Inflammatory macrophage treated with lipopolysaccharide for 1 hour (primary cell): ENCODE measurements around the gene TGFB2.
"Not testable (repeated sequence)": the region's sequence is repeated elsewhere in the genome, so short reads cannot be mapped to it uniquely, and the experiment has no call there.

ENCODE experiments used
- DNase-seq, 2 donors: peaks; one replicate each; pipeline ENCODE4 v3.0.0-alpha.2; 2020 to 2022

TGFB2 gene

DNA sequence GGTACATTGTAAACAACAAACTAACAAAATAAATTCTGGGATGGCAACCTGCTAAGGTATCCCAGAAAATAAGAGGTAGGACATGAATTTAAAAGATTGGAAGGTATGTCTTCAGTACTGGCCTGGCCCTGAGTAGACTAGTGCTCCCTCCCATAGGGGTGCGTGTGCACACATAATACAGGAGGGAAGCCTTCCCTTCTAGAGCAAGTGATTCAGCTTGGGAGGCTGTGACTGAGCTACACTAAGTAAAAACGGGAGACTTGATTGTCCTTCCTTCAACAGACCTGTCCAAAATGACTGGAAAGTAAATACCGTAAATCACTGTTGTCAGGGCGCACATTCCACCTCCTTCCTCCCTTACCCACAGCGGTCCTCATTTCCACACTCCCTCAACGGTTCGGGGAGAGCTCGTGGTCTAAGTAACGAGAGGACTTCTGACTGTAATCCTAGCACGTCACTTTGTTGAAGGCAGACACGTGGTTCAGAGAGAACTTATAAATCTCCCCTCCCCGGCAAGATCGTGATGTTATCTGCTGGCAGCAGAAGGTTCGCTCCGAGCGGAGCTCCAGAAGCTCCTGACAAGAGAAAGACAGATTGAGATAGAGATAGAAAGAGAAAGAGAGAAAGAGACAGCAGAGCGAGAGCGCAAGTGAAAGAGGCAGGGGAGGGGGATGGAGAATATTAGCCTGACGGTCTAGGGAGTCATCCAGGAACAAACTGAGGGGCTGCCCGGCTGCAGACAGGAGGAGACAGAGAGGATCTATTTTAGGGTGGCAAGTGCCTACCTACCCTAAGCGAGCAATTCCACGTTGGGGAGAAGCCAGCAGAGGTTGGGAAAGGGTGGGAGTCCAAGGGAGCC is at the start of gene TGFB2:
TSS of gene TGFB2 (plus strand) at position 523 of the 859 bp plus-strand sequence. CDS start 1,366 bp downstream, outside the sequence.
- DNase-seq, result peak; percentile 32 to 51

DNA sequence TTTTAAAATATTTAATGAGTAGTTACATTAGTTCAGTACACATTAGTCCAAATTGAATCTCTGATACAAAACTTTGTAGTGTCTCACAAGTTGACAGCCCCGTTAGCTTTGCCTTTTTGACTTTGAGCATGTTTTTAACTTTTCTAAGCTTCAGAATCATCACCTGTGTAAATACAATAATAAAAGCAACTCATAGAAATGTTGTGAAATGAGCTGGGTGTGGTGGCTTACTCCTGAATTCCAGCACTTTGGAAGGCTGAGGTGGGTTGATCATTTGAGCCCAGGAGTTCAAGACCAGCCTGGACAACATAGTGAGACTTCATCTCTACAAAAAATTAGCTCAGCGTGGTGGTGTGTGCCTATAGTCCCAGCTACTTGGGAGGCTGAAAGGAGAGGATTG is 49.0 kb upstream of the TGFB2 start:
- no peak for DNase-seq

DNA sequence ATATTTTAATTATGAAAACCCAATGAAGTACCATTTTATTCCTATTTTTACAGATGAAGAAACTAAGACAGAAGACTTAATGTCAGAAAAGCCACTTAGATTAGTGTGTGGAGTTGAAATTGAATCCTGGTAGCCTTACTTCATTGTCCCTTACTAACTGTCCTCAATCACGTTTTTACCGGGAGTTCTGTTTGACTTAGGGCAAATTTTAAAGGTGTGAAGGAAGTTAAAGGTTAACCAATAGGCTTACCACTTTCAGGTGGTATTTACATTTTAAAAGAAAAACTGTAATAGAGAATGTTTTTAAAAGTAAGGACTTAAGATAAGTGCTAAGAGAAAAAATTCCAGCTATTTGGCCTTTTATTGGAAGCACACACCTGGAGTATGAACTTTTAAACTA is 47.7 kb upstream of the TGFB2 start:
- no peak for DNase-seq

DNA sequence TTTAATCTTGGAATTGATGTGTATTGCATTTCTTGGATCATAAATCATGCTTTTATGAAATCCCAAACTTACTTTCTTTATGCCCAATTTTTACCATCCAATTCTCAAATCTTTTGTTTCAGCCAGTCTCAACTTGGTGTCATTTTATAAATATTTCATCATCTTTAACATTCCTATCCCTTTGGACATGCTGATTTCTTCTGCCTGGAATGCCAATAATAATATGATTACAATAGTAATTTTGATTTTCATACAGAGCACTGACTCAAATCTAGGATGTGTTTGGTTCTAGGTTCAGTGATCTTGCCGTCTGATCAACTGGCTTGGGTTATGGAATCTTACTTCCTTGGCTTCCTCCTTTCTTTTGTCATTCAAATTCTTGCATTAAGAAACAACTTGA is 47.3 kb upstream of the TGFB2 start:
- DNase-seq, result no peak

DNA sequence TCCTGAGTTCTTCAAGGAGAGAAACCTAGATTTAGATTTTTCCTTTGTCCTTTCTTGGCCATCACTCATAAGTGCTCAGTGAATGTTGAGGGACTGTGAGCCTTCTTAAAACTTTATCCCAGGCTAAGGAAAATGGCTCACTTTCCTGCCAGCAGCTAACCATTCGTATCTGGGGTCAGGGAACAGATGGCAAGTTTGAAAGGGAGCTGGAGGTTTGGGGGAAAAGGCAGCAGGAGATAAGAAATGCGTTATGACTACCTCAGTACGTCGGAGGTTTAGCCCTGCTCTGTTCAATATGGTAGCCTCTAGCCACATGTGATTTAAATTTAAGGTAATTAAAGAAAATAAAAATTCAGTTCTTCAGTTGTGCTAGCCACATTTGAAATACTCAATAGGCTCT is 46.7 kb upstream of the TGFB2 start:
- no peak for DNase-seq

DNA sequence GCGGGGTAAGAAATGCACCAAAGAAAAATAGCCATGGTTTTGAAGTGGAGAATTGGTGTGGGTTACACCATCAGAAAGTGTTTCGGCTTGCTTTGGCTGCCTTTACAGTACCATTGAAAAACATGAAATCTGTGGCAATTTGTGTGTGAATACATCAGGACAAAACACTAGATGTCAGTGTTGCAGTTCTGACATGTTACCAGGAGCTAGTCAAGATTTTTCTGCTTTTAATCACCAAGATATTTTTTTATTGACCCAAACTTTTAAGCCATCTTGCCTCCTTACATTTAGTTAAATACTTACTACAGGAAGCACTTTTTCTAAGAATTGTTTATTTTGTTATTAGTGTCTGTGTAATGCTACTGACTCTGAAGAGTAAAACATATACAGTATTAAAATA is 45.7 kb upstream of the TGFB2 start:
- DNase-seq, result no peak

DNA sequence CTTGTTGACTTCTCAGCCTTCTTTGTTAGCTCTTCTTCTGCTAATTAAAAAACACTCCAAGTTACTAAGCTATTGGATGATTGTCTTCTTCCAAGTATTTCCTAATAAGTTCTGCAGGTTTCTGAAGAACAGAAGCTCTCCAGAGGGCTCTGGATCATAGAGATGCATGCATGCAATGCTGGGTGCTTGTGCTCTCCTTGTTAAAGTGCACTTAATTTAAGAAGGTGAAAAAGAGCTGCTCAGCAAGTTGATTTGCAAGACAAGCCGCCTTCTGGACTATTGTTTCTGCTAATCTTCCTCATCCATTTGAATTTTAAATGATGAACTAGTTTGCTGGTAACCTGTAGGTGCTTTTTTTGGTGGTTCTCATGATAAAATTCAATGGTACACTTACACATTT is 43.9 kb upstream of the TGFB2 start:
- no peak for DNase-seq

DNA sequence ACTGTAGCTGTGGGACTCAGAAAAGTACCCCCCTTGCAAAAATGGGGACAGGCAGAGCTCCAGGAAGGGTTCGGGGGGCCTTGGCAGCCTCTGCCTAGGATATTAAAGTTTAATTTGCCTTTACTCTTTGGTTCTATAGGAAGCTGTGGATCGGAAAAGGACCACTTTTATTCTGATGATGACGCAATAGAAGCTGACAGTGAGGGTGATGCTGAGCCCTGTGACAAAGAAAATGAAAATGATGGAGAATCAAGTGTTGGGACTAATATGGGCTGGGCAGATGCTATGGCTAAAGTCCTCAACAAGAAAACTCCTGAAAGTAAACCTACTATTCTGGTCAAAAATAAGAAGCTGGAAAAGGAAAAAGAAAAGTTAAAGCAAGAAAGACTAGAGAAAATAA is 43.0 kb upstream of the TGFB2 start:
- no peak for DNase-seq

DNA sequence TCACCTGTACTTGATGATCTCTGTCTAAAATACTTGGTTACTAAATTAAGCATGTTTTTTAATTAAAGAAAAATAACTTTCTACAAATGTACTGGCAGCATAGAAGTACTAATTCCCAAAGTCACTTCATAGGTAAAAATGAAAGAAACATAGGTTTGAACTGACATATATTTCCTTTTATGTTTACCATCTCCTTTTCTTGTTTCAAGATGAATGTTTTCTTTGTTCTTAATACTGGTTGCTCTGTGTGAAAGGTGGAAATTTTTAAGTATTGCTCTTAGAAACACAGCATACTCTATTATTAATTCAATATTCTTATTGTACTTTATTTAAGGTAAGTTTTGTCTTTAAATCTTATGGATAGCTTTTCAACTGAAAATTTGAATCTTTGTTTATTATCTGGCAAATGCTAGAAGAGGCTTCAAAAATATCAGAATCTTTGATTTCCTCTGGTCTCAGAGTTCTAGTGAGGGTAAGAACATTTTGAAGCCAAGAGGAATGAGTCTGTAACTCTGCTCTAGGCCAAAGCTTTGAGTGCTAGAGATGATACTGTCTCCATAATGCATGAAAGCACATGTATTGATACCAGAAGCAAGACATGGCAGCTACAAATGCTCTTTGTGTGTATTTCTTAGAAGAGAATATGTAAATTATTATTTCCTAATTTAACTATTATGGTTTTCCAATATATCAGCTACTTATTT is 41.8 kb upstream of the TGFB2 start:
- DNase-seq, result no peak

DNA sequence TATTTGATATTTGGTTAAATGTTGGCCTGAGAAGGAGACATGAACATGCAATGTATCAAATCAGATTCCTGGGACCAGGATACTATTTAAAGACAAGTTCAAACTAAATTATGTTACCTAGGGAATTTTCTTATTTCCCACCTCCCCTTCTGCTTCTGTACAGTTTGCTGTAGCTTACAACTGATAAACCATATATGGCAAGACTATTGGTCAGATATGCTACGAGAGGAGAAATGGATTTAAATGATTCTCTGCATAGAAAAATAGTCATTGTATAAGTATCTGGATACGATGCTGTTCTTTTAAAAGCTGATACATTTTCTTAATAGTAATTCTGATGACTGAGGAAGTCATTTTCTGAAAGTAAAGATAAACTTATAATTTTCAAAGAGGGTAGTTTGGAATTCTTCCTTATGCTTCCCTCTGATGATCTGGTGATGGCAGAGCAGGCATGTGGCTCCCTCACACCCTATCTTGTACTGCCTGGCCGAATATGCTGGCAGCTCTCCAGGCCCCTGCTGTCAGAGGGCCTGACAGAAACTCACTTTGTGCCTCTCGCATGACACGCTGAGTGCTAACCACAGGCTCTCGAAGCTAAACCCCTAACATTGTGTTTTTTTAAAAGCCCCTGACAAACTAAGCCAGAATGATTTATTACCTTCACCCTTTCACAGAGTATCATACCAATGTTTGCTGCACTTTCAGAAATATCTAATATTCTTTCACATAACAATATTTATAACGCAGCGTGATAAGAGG is 40.7 kb upstream of the TGFB2 start:
- DNase-seq, result no peak

DNA sequence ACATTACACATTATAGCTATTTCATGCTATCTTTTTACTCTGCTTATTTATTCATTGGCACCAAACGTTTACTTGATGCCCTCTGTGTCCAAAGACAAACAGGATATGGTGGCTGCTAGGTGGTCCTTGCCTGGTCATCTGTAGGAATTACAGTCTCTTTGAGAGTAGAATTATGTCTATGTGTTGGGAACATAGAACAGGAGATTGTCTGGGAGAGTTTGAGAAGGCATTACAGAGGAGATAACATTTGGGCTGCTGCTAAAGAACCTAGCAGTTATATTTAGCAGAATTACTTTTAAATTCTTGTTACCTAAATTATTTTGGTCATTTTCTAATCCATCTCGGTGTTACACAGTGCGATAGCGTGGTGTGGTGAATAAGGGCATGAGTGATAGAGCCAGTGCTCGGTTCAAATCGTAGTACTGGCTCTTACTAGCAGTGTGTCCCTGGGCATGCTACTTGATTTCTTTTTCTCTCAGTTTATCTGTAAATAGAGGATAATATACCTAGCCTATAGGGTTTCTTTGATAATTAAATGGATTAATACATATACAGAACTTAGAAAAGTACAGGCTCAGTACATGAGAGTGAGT is 39.6 kb upstream of the TGFB2 start:
- no peak for DNase-seq

DNA sequence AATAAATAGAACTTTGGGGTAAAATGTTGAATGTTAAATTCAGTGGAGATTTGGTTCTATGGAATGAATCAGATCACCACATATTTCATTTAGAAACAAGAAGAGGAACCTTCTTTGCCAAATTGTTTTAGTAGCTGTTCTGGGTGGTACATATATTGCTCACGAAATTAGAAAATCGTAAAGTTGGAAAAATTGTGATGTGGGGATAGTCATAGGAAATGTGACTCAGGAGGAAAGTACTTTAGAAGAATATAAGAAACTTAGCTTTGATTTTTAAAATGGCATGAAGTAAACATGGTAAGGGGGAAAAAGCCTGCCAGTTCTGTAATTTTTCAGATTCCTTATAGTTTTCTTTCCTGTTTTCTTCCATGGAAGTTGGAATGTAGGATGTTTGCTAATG is 32.6 kb upstream of the TGFB2 start:
- no peak for DNase-seq

DNA sequence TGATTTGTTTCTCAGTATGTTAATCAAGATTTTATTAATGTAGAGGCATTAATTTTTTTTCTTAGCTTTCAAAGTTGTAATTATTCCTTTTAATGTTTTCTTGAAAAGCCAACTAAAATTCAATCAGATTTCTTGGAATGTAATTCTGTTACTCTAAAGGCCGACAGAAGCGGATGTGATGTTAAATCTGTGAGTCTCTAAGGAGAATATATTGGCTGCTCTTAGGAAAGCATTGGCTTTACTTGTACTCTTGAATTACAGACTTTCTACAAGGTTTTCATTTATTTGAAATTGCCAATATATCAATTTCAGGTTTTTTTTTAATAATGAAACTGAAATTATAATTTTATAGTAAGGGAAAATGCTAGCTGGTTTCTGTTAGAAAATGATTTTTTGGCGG is 30.8 kb upstream of the TGFB2 start:
- no peak for DNase-seq

DNA sequence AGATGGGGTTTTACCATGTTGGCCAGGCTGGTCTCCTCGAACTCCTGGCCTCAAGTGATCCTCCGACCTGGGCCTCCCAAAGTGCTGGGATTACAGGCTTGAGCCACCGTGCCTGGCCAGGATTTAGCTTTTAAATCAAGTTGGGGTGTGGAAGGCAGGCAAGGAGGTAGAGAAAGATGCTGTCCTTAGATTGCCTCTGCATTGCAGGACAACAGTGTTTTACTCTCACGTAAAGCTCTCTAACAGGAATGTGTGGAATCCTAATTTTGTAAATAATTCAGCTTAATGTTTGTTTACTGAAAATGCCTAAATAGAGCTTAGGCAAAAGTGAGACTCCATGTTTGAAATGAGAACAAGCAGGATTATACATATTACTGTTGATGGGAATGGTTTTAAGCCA is 29.5 kb upstream of the TGFB2 start:
- DNase-seq, result no peak

DNA sequence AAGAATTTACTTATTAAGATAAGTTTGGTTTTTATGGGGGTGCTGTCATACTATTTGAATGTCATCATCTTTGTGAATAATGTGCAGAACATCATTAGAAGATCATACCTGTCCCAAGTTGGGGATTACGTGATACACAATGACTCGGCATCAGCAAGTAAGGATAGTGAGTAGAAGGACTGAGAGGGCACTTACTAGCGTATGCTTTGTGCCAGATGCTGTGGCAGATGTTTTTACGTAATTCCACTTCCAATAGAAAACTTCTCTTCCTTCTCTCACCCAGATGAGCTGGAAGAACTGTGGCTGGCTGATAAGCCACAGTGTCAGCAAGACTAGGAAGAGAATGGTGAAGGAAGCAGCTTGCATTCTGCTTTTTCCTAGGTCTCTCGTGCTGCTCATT is 28.1 kb upstream of the TGFB2 start:
- no peak for DNase-seq

DNA sequence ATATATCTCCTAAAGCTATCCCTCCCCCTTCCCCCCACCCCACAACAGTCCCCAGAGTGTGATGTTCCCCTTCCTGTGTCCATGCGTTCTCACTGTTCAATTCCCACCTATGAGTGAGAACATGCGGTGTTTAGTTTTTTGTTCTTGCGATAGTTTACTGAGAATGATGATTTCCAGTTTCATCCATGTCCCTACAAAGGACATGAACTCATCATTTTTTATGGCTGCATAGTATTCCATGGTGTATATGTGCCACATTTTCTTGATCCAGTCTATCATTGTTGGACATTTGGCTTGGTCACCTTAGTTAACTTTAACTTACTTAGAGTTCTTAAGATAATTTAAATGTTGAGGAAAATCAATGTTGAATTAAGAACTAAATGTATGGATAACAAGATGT is 25.0 kb upstream of the TGFB2 start:
- not testable (repeated sequence) for DNase-seq

DNA sequence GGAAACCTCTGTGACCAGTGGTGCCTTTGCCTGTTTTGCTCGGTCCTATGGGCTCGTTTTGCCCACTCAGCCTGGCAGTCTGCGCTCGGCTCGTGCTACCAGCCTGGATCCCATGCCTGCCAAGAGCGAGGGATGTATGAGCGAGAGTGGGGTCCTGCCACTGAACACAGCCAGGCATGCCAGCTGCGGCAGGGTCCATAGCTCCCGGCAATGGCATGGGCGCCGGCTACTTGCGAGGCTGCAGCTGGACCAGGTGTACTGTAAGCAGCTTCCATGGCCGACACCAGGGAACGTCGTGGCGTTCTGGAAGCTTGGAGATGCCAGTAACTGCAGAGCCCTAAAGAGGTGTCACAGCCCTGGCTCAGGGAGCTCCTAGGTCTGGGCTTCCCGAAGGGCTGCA is 22.4 kb upstream of the TGFB2 start:
- DNase-seq, result no peak

DNA sequence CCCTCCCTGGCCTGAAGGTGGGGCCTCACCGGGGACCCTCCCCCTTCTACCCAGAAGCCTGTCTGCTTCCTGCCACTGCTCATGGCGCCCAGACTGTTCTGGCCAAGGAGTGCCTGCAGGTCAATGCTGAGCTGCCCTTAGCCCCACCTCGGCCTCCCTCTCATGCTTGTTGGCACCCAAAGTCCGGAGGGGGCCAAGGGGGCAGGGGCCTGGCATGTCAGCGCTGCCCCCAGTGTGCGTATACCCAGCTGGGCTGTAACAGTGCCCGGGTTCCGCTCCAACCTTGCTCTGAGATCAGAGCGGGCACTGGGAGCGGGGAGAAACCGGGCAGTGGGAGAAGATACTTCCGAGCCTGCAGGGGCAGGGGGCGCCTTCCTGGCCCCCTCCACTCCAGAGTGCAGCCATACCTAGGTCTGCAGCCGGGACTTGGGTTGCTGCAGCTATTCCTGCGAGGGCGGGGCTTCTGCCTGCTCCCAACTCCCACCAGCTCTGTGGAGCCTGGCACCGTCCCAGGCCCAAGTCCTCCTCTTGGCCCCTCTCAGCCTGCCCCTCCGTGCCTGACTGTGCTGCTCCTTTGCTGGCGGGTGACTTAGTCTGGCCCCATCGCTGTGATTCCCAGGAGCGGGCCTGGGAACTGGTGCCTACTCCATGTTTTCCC is 21.4 kb upstream of the TGFB2 start:
- DNase-seq, result no peak

DNA sequence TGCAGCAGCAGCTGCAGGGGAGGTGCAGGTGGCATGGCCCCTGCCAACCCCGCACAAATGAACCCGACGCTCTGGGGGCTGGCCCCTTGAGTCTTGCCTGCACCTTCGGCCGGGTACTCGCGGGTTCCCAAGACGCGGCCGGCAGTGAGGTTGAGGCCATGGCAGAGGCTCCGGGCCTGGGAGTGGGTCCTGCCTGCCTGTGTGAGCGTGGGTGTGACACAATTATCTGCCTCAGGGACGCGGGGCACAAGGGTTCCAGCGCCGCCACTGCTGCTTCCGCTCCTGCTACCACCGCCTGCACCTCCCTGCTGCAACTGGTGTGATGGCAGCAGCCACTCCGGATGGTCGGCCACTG is 20.9 kb upstream of the TGFB2 start:
- no peak for DNase-seq

DNA sequence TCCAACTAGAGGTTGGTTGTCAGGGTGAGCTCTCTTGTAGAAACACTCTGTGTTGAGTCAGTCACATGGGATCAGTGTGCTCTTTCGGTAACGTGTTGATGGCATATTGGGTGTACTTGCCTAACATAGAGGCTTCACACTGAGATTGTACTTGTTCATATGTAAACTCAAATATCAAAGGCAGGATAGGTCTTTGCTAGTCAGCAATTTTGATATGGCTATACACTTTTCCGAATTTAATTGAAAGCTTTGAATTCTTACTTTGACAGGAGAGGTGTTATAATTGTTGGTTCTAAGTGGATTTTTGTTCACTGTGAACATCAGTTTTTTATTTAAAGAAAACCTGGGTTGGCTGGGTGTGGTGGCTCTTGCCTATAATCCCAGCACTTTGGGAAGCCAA is 16.4 kb upstream of the TGFB2 start:
- no peak for DNase-seq

DNA sequence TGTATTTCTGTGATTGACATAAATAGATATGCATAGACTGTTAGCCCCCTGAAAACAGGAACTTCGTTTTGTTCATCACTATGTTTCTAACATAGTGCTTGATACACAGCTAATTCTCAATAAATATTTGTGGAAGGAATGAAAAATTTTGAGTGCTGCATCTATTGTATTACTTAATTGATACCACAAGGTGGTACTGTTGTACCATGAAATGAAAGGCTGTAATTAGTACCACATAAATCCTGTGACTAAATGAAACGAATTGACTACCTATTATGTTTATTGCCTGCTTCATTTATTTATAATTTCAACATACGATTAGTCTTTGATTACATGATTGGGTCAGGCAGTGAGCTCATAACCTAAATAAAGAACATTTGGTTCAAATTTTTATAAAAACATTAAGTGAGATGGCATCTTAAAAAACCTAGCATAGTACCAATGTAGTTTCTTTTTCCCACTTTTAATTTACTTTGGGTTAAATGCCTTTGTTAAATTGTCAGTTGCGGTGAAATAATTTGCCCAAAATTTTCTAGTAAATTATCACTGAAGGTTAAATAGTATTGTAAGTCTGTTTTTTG is 15.0 kb upstream of the TGFB2 start:
- DNase-seq, result peak; percentile 12 to 44

DNA sequence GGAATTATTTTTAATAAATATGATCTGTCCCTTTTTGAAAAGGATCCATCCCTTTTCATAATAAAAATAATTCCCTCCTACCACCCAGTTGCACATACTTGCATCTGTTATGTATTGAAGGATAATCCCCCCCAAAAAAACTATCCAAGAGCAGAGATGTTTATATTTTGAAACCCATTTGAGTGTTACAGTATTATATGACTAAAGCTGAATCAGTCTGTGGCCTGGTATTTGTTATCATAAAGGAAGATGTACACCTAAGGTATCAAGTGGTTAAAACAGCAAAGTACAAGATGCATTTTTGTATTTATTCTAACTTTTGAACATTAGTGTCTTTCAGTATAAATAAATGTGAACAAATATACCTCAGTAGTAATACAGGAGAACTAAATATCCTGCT is 12.7 kb upstream of the TGFB2 start:
- DNase-seq, result no peak

DNA sequence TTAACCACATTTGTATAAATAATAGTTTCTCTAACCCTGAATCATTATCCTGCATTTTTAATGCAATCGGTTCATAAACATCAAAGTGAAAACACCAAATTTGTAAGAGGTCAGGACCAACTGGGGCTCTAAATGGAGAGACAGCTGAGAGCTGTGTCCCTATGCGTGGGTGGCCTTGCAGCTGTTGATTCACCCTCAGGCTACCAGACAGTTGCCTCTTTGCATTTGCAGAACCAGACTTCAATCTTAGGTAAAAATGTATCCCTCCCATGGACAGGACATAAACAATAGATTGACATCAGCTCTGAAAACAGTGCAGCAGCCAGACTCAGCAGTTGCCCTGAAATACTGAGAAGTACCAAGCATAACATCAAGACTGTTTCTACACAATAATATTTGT is 8.8 kb upstream of the TGFB2 start:
- peak in 1 of 2 donors; percentile 15 for DNase-seq
